SHP77 (cell line): ENCODE measurements around the gene RFX8.
A peak's percentile ranks its signal among the peaks of the same experiment; 100 is the strongest.
"Not testable (repeated sequence)": the region's sequence is repeated elsewhere in the genome, so short reads cannot be mapped to it uniquely, and the experiment has no call there.

Experiments
- DNase-seq, 2 experiments: peaks; one replicate each; lab custom pipeline; 2025; lab: John Stamatoyannopoulos, UW

The RFX8 gene

DNA sequence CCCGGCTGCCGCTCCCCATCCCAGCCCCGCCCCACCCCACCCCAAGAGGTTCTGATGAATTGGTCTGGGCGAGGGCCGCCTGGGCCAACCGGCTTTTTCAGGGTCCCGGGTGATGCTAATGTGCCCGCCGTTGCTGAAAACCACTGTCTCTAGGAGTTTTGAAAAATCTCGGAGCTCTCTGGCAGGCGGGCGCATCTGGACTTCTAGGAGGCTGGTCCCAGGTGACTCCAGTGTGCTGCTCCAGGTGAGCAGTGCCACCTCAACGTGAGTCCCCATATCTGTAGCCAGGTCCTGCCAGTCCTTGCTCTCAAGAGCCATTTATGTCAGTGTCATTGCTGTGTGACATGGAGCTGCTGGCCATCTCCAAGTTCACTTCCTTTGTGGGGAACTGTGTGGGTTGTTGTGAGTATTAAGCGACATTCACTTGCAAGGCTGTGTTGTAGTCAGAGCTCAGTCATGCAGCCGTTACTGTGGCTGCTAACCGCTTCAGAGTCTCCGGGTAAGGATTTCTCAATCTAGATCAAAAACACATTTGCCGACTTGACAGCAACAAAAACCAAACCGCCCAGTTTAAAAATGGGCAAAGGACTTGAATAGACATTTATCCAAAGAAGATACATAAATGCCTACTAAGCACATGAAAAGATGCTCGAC, at the start of gene RFX8:
Gene RFX8 (minus strand): TSS at position 382 of the 654 bp plus-strand sequence. CDS start 8,264 bp downstream, outside the sequence.
- no peak for DNase-seq

DNA sequence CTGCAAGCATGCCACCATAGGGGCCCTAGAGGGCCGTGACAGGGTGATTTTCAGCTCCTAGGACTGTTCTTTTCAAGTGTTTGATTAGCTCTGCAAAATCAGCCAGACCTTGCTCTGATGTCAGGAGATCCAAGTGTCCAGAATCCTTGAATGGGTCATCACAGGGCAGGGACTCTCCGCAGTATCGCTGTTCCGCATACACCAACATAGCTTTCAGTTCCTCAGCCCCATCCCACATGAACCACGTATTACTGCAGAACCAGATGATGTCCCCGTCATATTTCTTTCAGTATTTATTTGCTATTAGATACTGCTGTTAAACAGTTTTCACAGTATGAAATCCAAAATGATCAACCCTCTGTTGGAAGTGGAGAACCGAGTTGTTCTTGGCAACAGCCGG, 46.6 kb upstream of the RFX8 start:
- no peak for DNase-seq

DNA sequence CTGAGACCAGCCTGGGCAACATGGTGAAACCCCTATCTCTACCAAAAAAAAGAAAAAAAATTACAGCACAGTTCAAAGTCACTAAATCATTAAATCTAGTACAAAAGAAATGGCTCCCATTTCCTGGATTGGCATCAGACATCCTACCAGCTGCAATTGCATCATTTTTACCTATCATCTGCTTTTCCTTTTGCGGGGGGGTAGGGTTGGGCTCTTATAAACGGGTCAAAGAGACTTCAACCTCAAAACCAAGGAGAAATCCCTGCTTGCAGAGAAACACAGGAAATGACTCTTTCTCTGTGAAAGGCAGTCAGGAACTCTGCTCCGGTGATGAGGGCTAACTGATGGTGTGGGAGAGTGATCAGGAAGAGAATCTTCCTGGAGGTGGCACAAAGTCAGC, 45.3 kb upstream of the RFX8 start:
- no peak for DNase-seq

DNA sequence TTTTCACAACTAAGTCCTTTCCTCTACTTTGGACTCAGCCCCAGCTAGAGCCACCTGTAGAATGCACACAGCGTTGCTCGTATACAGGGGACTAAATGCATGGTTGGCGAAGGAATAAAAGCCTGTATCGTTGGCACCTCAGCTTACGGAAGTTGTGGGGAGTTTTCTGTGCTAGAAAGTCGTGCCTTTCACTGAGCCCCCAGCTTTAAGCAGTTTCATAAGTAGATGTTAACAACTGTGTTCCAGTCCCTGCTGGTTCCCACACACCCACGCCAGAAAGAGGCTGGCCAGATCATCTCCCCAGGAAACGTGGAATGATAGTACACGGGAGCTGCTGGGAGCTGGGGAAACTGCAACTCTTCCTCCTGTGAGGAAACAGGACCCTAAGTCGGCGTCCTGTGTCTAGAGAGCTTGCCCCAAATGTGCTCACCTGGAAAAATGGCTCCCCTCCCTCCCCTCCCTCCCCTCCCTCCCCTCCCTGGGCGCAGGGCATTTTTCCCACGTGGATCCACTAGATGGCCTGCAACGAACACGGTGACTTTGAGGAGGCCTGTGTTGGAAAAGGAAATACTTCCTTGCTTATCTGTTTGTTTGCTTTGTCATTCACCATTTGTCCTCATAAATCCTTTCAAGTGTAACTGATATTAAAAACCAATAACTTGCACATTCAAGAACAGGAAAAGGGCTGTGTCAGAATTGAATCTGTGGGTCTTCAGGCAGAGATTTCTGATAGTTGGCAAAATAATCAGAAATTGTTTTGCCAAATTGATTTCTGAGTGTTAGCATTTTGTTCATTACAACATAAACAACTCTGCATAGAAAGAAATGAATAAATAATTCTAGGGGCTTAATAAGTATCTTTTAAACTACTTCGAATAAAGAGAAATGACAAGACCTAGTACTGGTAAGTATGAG, 43.9 kb upstream of the RFX8 start:
- peak; percentile 11 to 45 for DNase-seq

DNA sequence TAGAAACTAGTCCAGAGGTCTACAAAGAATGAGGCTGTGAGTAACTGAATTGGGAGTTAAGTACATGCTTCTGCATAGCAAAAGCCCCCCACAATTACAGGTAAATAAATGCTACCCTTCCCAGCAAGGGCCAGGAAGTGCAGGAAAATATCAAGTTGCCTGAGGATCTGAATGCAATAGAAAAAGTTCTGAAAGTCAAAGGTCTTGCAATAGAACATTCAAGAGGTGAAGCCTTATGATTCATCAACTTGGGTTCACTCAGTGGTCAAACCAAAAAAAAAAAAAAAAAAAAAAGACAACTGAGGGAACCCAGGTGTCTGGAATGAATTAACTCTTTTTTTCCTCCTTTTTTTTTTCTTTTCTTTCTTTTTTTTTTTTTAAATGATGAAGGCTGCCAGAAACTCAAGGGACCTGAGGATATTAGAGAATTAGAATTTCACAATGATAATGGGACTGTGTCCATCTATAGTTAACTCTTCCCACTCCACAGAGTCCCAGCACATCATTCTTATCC, 42.9 kb upstream of the RFX8 start:
- DNase-seq: no peak

DNA sequence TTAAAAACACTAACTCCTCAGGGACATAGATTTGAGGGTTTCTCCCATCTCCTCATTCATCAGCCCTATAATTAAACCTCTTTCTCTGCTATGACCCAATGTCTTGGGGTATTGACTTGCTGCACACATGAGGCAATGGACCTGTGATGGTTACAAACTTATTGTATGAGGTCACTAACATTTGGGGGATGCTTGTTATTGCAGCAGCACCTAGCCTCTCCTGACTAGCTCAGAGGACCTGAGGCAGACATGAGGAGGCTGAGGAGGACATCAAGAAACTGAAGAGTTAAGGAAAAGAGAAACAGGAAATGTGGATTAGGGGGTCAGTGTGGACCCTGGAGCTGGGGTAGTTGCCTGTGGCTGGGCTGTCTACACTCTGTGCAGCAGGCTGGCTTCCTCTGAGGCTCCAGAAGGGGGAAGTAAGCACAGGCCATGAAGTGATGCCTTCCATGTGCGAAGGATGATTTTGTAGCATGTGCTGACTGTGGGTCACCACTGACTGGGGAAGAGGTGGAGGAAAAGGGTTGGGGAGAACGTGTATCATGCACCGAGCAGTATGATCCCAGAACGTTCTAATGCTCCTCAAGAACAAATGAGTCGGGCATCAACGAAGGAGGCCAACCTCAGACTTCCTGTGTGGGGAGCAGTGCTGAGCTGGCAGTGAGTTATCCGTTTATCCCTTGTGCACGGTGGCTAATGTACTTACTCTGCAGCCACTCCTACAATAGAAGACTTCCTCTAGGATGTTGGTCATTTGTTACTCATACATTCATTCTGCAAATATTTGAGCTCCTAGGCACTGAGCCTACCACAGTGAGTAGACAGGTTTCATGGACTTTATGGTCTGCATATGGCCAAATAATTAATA, 42.1 kb upstream of the RFX8 start:
- no peak for DNase-seq

DNA sequence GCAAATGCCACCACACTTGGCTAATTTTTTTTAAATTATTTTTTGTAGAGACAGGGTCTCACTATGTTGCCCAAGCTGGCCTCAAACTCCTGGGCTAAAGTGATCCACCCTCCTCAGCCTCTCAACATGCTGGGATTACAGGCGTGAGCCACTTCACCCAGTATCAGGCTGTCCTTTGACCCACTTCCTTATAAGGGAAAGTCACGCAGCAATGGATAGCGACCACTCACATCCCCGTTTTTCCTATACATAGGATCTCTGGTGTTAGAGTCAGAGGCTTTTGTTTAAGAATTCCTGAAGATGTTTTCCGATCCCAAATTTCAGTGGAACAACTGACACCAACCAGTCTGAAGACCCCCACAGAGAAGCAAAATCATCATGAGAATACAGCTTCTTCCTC, 41.4 kb upstream of the RFX8 start:
- DNase-seq: no peak

DNA sequence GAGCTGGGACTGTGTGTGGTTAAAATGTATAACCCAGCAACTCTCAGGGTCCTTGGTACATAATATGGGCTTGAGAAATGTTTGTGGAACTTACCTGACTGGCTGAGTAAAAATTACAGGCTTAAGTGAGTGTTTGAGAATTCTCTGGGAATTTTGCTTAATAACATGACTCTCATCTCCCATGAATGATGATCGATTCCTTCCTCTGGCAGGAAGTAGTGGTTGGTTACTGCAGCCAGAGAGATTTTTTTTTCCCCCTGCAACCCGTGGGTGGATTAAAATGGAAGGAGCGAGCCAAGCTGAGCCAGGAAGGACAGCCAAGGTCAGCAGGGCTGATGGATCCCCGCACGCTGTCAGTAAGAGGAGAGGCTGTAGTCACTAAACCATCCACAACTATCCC, 40.6 kb upstream of the RFX8 start:
- no peak for DNase-seq

DNA sequence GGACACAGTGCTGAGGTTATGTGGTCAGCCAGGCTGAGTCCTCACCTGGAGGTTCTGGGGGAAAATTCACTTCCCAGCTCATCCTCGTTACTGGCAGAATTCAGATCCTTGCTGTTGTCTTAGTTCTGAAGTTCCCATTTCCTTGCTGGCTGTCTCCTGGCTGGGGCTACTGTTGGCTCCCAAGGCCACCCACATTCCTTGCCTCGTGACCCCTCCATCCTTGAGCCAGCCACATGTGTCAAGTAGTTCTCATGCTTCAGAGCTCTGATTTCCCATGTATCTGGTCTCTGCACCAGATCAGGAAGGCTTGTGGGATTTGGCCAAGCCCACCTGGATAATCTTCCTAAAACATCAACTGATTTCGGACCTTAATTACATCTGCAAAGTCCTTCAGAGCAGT, 38.1 kb upstream of the RFX8 start:
- no peak for DNase-seq

DNA sequence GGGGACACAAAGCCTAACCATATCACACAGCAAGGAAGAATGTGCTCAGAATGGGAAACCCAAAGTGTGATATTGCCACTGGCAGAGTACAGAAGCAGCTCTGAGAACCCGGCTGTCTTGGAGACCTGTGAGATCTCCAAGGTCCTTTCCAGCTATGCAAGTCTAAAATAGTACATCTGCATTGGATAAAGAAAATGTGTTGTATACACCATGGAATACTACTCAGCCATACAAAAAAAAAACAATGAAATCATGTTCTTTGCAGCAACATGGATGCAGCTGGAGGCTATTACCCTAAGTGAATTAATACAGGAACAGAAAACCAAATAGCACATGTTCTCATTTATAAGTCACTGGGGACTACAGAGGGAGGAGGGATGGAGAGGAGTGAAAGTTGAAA, 36.5 kb upstream of the RFX8 start:
- no peak for DNase-seq

DNA sequence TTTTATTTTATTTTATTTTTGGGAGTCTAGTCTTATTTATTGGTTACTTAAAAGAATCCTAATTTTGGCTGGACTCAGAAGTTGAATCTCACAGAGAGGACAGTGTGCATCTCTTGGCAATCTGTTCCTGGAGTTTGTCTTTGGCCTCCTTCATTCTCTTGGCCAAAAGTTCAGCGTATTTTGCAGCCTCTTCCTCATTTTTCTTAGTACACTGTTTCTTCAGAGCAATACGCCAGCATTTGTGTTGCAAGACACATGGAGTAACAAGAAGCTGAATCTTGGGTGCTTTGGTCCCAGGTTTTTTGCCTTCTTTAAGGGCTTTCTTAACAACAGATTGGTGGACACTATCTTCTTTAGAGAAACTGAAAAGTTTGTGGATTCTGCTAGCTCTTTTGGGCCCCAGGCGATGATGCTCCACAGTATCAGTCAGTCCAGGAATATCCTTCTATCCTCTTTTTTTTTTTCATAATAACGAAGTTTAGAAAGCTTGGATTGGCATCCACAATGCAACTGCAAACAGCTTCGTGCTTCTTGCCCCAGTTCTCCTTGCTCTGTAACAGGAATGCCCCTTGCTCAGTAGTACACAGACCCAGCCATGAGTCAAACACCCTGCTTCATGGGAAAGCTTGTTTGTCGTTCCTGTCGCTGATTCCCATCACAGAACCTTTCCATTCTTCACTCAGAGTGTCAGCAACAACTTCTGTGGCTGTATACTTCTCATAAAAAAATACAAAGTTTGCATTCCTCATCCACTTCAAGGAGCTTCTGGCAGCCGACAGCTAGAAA, 34.8 kb upstream of the RFX8 start:
- DNase-seq: no peak

DNA sequence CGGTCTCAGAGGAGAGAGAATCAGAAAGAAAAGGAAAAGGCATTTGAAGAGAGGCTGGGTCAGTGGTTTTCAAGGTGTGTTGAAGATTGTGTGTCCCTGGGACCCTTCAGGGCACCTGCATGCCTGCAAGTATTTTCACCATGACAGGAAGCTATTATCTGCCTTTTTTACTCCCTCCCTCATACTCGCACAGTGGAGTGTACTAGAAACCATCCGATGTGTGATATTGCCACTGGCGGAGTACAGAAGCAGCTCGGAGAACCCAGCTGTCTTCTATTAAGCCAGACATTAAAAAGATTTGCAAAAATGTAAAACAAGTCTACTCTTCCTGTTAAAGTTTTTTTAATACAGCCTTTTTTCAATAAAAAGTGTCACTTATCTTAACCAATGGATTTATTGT, 33.7 kb upstream of the RFX8 start:
- DNase-seq: no peak

DNA sequence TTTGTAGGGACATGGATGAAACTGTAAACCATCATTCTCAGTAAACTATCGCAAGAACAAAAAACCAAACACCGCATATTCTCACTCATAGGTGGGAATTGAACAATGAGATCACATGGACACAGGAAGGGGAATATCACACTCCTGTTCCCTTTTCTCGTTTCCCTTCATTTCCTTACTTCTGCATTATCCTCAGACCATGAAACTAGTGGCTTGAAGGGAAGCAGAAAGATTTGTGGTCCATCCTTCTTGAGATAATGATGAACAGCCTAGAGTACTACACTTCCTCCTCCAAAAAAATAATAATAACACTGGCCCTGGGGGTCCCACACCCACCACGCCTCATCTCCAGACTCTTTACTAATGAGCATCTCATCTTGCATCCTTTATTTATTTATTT, 30.4 kb upstream of the RFX8 start:
- not testable (repeated sequence) for DNase-seq

DNA sequence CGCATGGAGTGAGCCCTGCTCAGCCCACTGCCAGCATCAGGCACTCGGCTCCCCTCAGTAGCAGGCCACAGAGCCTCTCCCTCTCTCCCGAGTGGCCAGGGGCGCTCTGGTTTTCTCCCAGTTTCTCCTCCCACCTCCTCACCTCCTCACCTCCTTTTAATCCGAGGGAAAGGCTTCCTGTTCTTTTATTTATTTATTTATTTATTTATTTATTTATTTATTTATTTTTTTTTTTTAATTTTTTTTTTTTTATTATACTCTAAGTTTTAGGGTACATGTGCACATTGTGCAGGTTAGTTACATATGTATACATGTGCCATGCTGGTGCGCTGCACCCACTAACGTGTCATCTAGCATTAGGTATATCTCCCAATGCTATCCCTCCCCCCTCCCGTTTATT, 29.8 kb upstream of the RFX8 start:
- not testable (repeated sequence) for DNase-seq

DNA sequence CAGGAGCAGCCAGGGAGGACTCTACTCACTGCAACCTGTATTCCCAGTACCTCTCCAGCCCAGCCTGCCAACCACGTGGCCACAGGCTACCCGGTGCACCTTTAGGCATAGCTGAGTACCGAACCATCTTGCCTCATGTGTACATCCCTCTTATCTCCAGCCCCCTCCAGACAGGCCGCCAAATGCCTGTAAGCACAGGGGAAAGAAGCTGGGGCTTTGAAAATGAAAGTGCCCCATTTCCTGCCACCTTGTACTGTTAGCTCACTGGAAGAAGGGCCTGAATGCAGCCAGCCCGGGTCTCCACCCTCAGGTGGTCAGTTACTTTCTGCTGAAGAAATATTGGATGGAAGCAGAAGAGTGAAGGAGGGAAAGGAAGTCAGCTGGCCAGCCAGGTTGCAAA, 27.2 kb upstream of the RFX8 start:
- no peak for DNase-seq

DNA sequence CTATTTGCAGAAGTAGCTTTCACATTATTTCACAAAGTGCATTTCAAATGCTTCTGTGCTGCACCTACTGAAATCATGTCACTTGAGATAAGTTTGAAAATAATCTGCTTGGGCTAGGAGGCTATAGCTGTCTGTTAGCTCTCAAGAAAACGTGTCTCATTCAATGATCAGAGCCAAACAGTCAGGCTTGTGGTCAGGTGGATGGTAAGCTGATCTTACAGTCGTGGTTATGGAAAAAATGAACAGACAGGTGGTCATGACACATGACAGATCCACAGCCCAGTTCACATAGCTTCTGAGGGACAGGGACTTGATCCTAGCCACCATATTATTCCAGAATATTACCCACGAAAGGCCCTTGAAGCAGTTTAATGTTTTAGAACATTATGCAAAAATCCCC, 26.5 kb upstream of the RFX8 start:
- DNase-seq: no peak

DNA sequence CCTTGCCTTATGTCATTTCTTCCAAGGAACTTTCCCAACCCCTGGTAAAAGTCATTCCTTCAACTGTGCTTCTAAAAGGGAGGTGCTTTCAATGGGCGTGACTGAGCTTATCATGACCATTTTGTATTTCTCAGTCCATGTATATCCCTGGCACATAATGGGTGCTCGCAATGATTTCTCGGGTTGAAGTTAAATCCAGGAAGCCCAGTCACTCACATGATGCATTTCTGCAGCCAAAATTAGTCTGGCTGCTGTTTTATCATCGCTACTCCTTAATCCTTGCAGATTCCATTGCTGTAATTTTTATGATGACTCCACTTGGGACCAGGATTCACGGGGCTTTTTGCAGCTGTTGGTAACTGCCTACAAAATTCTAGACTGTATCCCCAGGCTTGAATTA, 25.9 kb upstream of the RFX8 start:
- no peak for DNase-seq

DNA sequence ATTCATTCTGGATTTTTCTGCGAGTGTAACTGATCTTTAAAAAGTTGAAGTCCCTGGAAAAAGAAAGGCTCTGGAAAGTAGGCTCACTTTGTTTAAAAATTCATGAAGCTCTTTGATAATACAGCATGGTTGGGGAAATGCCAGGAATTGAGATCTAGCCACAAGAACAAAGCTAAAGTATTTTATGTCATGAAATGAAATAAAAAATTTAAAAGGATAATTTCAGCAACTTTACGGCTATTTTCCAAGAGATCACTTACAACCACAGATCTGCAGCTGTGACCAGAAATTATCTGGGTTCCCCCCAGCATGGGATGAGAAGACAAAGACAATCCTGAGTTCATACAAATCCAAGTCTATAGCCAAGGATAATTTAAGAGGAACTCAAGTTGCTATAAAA, 25.3 kb upstream of the RFX8 start:
- no peak for DNase-seq

DNA sequence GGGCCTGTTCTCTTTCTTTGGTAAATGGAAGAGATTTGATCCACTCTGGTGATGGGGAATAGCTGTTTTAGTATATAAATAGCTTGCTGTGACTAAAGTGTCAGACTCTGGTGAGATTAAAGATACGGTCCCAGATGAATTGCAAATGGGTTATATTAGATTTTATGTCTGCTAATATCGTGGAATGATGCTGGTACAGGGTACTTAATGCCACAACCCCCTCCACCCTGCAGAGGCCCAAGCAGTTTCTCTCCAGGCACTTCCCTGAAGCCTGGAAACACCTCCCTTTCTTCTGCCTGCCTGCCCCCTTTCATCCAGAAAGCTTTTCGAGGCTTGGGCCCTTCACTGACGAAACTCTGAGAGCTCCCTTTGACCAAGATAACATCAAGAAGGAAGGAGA, 21.4 kb upstream of the RFX8 start:
- no peak for DNase-seq

DNA sequence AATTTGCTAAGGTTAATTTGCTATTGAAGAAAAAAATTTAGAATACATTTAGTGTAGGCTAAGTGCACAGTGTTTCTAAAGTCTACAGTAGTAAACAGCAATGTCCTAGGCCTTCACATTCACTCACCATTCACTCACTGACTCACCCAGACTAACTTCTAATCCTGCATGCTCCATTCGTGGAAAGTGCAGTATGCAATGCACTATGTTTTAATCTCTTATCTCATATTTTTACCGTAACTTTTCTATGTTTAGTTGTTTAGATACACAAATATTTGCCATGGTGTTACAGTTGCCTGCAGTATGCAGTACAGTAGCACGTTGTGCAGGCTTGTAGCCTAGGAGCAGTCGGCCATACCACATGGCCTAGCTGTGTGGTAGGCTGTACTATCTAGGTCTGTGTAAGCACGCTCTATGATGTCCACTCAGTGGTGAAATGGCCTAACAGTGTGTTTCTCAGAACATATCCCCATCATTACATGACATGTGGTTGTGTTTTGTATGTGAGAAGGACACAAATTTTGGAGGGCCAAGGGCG, 18.1 kb upstream of the RFX8 start:
- no peak for DNase-seq

DNA sequence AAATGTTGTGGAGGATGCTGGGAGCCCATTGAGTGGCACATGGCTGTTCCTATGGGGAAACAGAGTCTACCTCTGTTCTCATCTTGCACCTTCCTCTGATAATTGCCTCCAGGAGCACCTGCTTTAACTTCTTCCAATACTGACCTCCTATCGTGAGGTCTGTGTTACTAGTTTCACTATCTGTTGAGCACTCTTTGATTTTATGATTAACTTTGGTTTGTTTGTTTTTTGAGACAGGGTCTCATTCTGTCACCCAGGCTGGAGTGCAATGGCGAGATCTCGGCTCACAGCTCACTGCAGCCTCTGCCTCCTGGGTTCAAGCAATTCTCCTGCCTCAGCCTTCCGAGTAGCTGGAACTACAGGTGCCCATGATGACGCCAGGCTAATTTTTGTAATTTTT, 12.1 kb upstream of the RFX8 start:
- no peak for DNase-seq
